DND-41 (cell line): Measurements from ENCODE around the gene GRAMD2B.

Experiments used
- ATAC-seq: fragments of 200-7000 bp; cut with Tn5 transposase; 3 replicates; pipeline ENCODE4 v1.9.1; 2021; ENCODE audit warnings: low read depth; ENCODE audit not compliant: insufficient read depth
- DNase-seq: peaks from one replicate; pipeline ENCODE4 v3.0.0-alpha.2; 2020
- H2AFZ ChIP-seq: 2 replicates; pipeline ENCODE4 v1.6.0; 2012; ENCODE audit warnings: low read depth, low read length
- H3K27ac ChIP-seq: 2 replicates; pipeline ENCODE4 v1.5.1; 2012; ENCODE audit warnings: low read length, inconsistent platforms
- H3K27me3 ChIP-seq: fragments of 200-600 bp; sonication (generic); 2 replicates; pipeline ENCODE4 v1.6.0; 2012; ENCODE audit warnings: low read length, mild to moderate bottlenecking, inconsistent platforms; ENCODE audit not compliant: insufficient read depth, poor library complexity
- H3K36me3 ChIP-seq: 2 replicates; pipeline ENCODE4 v1.5.1; 2012; ENCODE audit warnings: low read length, inconsistent platforms; ENCODE audit not compliant: insufficient read depth
- H3K4me1 ChIP-seq: 2 replicates; pipeline ENCODE4 v1.5.1; 2012; ENCODE audit warnings: mild to moderate bottlenecking, low read length; ENCODE audit not compliant: insufficient read depth
- H3K4me2 ChIP-seq: 2 replicates; pipeline ENCODE4 v1.6.0; 2012; ENCODE audit warnings: mild to moderate bottlenecking, moderate library complexity, low read length, inconsistent platforms; ENCODE audit not compliant: insufficient read depth
- H3K4me3 ChIP-seq, 2 experiments: fragments of 200-600 bp in 1 of 2; shearing (Covaris generic) in 1 of 2; 2 replicates each; pipeline ENCODE4 v1.5.1; 2012 to 2016; ENCODE audit warnings: inconsistent platforms in 2 of 2, low read length in 2 of 2, mild to moderate bottlenecking in 2 of 2, low read depth in 1 of 2, moderate library complexity in 1 of 2
- H3K79me2 ChIP-seq: 2 replicates; pipeline ENCODE4 v1.6.0; 2012; ENCODE audit warnings: low read length, inconsistent platforms; ENCODE audit not compliant: insufficient read depth
- H3K9ac ChIP-seq: 2 replicates; pipeline ENCODE4 v1.6.0; 2012; ENCODE audit warnings: low read depth, mild to moderate bottlenecking, inconsistent platforms, low read length, moderate library complexity
- H3K9me3 ChIP-seq: 2 replicates; pipeline ENCODE4 v1.5.1; 2012; ENCODE audit warnings: low read length, moderate library complexity, mild to moderate bottlenecking, inconsistent platforms; ENCODE audit not compliant: insufficient read depth, severe bottlenecking
- H4K20me1 ChIP-seq: 2 replicates; pipeline ENCODE4 v1.6.0; 2012; ENCODE audit warnings: low read length; ENCODE audit not compliant: insufficient read depth
- CTCF ChIP-seq: IDR thresholded peaks from 2 replicates; pipeline ENCODE4 v1.5.1; 2012; ENCODE audit warnings: borderline replicate concordance, low read length, moderate library complexity, mild to moderate bottlenecking; ENCODE audit not compliant: poor library complexity, severe bottlenecking; ENCODE audit errors: extremely low read depth
- EZH2 ChIP-seq: IDR thresholded peaks from 3 replicates; pipeline ENCODE4 v1.6.1; 2012; ENCODE audit warnings: borderline replicate concordance, low read depth, mild to moderate bottlenecking, moderate library complexity, low read length, inconsistent platforms; ENCODE audit not compliant: severe bottlenecking

The GRAMD2B gene

GRCh38 chr5:126535856-126536545, 112.8 kb downstream of the GRAMD2B start:
- Histone ChIP-seq H3K27me3 (no peaks in the 10 kb centered on the region), H3K4me1 (no peaks in the 10 kb centered on the region), H3K36me3 (no peaks in the 10 kb centered on the region), H3K4me3 (no peak overlapping the region), H3K79me2 (no peaks in the 10 kb centered on the region), H3K9ac (no peak overlapping the region), H3K27ac (no peak overlapping the region), H3K4me2 (no peak overlapping the region), H4K20me1 (no peaks in the 10 kb centered on the region), H3K9me3 (no peaks in the 10 kb centered on the region), H2AFZ (no peak overlapping the region; the same call in 1 of the 2 replicates)
- DNase-seq = no peak
- ATAC-seq = no peak
- TF ChIP-seq CTCF (no peak), EZH2 (no peak)

GRCh38 chr5:126536874-126537273, 113.7 kb downstream of the GRAMD2B start:
- H2AFZ ChIP-seq = no peak overlapping the region
- H3K4me2 ChIP-seq = no peak overlapping the region
- no peaks in the 10 kb centered on the region for H3K27me3 ChIP-seq
- H3K27ac ChIP-seq = no peak overlapping the region
- TF ChIP-seq CTCF (no peak), EZH2 (no peak)
- no peaks in the 10 kb centered on the region for H4K20me1 ChIP-seq
- no peaks in the 10 kb centered on the region for H3K9me3 ChIP-seq
- DNase-seq (no peak), ATAC-seq (no peak)
- no peaks in the 10 kb centered on the region for H3K79me2 ChIP-seq
- H3K4me1 ChIP-seq = no peaks in the 10 kb centered on the region
- H3K9ac ChIP-seq = no peak overlapping the region
- H3K36me3 ChIP-seq = no peaks in the 10 kb centered on the region
- no peak overlapping the region for H3K4me3 ChIP-seq

GRCh38 chr5:126538579-126538978, 115.4 kb downstream of the GRAMD2B start:
- Histone ChIP-seq H3K9me3 (no peaks in the 10 kb centered on the region), H3K27me3 (no peaks in the 10 kb centered on the region), H3K4me2 (no peak overlapping the region), H4K20me1 (no peaks in the 10 kb centered on the region), H2AFZ (no peak overlapping the region), H3K27ac (no peak overlapping the region), H3K36me3 (no peaks in the 10 kb centered on the region), H3K4me1 (no peaks in the 10 kb centered on the region), H3K4me3 (no peak overlapping the region), H3K79me2 (no peaks in the 10 kb centered on the region), H3K9ac (no peak overlapping the region)
- ATAC-seq (no peak), DNase-seq (no peak)
- TF ChIP-seq CTCF = no peak

- H3K9me3 ChIP-seq = no peaks in the 10 kb centered on the region
- H3K27me3 ChIP-seq = no peaks in the 10 kb centered on the region
- H3K79me2 ChIP-seq = no peaks in the 10 kb centered on the region
- no peaks in the 10 kb centered on the region for H3K4me1 ChIP-seq
- H2AFZ ChIP-seq = no peak overlapping the region
- H3K9ac ChIP-seq = no peak overlapping the region
- TF ChIP-seq CTCF (no peak), EZH2 (no peak)
- H3K4me2 ChIP-seq = no peak overlapping the region
- no peaks in the 10 kb centered on the region for H3K36me3 ChIP-seq
- H4K20me1 ChIP-seq = no peaks in the 10 kb centered on the region
- ATAC-seq (no peak), DNase-seq (no peak)
- H3K27ac ChIP-seq = no peak overlapping the region
- H3K4me3 ChIP-seq = no peak overlapping the region
Observed at GRCh38 chr5:126540631-126541030, 117.4 kb downstream of the GRAMD2B start.
